ENCODE data around the gene ATP6V1F. TPM values are rescaled to one million over a fixed set of nuclear protein-coding genes. Genes with fewer than 3 reads are reported as not detected.

Gene ATP6V1F
- total RNA-seq, 4 donors from 2014 or later = 103 to 148 (median 130) TPM

DNA sequence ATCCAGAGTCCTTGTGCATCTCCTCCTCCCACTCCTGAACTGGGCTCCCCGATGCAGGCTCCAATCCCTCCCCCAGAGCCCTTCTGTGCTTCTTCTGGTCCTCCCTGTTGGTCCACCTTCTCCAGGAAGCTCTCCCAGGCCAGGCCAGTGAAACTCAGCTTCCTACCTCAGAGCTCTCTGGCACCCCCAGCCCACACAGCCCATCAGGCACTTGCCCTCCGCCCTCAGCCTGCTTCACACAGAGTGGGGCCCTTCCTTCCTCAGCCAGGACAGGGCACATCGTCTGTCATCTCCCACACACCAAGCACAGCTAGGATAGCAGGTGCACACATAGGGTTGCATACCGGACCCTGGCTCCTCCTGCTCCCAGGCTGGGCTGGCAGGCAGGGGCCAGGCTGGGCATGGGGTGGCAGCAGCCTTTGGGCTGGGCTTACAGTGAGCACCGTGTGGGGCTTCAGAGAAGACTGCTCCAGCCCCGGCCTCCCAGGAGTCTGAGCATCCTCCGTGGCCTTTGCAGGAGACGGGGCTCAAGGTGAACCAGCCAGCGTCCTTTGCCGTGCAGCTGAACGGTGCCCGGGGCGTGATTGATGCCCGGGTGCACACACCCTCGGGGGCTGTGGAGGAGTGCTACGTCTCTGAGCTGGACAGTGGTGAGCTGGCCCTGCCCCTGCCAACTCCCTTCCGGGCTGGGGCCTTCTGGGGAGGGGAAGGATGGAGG, 6.5 kb upstream of the ATP6V1F start:
- no peak for DNase-seq
- WGBS, 2 donors = 75 to 76% methylated on average over 3 to 9 of the region's 17 CpGs
- peaks cover 0 to 52% (median 0%) of the 10 kb centered on the region in 3 donors for H3K36me3 ChIP-seq

DNA sequence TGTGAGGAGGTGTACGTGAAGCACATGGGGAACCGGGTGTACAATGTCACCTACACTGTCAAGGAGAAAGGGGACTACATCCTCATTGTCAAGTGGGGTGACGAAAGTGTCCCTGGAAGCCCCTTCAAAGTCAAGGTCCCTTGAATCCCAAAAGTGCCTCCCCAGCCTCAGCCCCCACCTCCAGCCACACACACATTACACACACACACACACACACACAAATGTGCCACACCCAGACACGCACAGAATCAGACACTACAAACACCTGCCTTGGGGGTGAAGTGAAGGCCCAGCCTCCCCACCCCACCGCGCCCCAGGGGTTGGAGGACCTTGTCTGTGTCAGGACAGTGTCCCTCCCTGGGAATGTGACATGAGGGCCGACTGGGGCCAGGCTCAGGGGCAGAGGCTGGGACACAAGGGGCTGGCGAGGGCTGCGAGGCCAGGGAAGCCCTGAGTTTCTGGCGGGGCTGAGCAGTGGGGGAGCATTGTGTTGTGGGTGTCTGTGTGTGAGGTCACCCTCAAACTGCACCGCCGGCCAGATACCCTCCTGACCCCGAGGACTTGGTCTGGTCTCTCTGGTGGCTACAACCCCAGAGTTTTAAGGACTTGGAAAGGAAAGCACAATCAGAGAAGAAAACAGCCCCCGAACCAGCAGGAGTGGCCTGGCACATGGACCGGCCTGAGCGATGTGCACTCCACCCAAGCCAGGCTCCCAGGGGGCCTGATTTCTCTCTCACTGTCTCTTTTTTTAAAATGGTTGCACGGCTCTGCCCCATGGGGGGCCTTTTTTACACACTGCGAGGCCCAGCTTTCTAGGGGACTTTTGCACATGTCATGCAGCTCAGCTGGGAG, 4.0 kb upstream of the ATP6V1F start:
- Histone ChIP-seq H3K9me3 (no peaks in the 10 kb centered on the region), H3K4me1 (peaks cover 31 to 57% (median 32%) of the 10 kb centered on the region in 3 donors), H3K36me3 (peaks cover 0 to 28% (median 0%) of the 10 kb centered on the region in 3 donors), H3K27me3 (peaks cover 0 to 7% (median 0%) of the 10 kb centered on the region in 4 donors), H3K4me3 (no peak overlapping the region), H3K27ac (peak overlapping the region; percentile 66 to 91 (median 80))
- intact Hi-C loops (cut with DNase I) = no loop called here
- no peak for TF ChIP-seq POLR2A (IDR thresholded peaks at IDR 0.05)
- TF ChIP-seq, protein P1, sequence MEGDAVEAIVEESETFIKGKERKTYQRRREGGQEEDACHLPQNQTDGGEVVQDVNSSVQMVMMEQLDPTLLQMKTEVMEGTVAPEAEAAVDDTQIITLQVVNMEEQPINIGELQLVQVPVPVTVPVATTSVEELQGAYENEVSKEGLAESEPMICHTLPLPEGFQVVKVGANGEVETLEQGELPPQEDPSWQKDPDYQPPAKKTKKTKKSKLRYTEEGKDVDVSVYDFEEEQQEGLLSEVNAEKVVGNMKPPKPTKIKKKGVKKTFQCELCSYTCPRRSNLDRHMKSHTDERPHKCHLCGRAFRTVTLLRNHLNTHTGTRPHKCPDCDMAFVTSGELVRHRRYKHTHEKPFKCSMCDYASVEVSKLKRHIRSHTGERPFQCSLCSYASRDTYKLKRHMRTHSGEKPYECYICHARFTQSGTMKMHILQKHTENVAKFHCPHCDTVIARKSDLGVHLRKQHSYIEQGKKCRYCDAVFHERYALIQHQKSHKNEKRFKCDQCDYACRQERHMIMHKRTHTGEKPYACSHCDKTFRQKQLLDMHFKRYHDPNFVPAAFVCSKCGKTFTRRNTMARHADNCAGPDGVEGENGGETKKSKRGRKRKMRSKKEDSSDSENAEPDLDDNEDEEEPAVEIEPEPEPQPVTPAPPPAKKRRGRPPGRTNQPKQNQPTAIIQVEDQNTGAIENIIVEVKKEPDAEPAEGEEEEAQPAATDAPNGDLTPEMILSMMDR (IDR thresholded peaks at IDR 0.05) = no peak
- DNase-seq = no peak
- WGBS, 2 donors = 60 to 69% methylated on average over 3 to 9 of the region's 18 CpGs

More for the DNA sequence above, 6.5 kb upstream of the ATP6V1F start:
- H3K9me3 ChIP-seq = no peaks in the 10 kb centered on the region
- intact Hi-C loops (cut with DNase I) = no loop called here
- TF ChIP-seq, protein P1 (IDR thresholded peaks at IDR 0.05) = no peak
- no peak for TF ChIP-seq POLR2A (IDR thresholded peaks at IDR 0.05)
- peaks cover 0 to 14% (median 0%) of the 10 kb centered on the region in 4 donors for H3K27me3 ChIP-seq
- H3K4me1 ChIP-seq = peaks cover 23 to 45% (median 25%) of the 10 kb centered on the region in 3 donors
- no peak overlapping the region for H3K4me3 ChIP-seq
- peak overlapping the region in 1 of 4 donors; percentile 3 for H3K27ac ChIP-seq

DNA sequence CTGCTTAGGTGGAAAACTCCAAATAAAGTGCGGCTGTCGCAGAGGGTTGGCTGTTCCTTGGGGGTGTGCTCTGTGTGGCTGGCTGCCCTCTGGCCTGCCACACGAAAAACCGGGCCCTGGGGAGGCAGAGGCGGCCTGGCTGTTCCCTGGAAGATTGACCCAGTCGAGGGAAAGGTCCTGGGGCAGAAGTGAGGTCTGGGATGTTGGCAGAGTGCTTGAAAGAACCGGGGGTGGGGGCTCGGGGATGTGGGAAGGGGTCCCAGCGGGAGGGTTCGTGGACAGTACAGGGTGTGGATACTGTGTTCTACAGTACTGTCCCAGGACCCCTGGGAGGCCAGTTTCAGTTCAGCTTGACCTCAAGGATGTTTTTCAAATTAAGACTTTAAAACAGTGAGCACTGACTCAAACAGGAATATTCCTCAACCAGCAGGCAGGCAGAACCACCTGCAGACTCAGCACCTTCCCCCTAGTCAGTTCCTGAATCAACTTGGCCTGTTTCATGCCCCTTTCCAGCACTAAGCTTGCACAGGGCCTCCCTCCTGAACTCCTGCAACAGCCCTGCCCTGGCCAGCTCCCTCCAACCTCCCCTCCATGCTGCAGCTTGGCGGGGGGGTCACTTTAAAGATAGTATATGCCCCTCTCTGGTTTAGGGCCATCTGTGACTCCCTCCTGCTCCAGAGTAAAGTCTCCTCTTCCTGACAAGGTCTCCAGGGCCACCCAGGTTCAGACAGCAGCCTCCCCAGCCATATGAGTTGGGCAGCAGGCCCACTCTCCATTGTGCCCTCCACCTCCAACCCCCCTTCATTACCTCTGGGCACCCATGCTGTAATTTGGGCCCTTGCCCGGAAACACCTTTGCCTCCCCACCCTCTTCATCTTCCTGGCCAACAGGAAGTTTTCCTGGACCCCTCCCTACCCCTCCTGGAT, 3.2 kb upstream of the ATP6V1F start:
- Histone ChIP-seq H3K9me3 (no peaks in the 10 kb centered on the region), H3K4me3 (no peak overlapping the region), H3K27ac (peak overlapping the region; percentile 66 to 91 (median 80)), H3K36me3 (peaks cover 0 to 21% (median 0%) of the 10 kb centered on the region in 3 donors), H3K27me3 (peaks cover 0 to 5% (median 0%) of the 10 kb centered on the region in 4 donors), H3K4me1 (peaks cover 39 to 66% (median 40%) of the 10 kb centered on the region in 3 donors)
- intact Hi-C loops (cut with DNase I) = no loop called here
- no peak for DNase-seq
- WGBS, 2 donors = 37 to 61% methylated on average over 7 to 8 of the region's 12 CpGs
- no peak for TF ChIP-seq POLR2A (IDR thresholded peaks at IDR 0.05)
- TF ChIP-seq, protein P1 (IDR thresholded peaks at IDR 0.05) = no peak

DNA sequence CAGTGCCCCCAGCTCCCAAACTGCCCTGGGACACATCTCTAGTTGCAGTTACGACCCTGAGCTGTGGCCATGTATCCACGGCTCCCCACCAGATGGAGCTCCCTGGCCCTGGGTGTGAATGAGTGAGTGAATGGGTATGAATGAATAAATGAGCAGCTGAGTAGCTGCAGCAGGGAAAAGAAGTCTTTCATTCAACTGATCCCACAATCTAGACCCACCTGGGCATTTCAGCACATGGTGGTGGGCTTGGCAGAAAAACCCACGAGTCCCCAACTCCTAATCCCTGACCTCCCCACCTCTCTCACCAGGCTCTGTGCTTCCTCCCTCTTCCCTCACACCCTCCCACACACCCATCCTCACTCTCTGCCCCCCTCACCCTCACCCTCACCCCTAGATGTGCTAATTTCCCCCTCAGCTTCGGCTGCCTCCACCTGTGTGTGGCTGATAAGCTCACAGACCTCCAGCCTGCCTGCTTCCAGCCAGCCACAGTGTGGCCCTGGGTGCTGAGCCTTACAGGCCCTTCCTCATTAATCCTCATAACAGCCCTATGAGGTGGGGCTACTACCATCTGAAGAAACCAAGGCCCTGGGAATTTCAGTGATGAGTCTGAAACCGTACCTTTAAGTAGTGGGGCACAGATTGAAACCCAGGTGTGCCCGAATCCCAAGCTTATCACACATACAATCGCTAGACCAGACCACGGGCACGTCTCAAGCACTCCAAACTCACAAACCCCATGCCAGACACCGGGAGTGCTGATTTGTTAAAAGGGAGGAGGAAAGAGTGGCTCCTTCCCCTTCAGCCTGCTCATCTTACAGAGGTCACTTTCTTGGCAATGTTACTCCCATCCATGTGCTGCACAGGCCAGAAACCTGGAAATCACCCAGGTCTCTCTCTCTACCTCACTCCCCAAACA, 2.2 kb upstream of the ATP6V1F start:
- H3K4me1 ChIP-seq = peaks cover 39 to 68% (median 41%) of the 10 kb centered on the region in 3 donors
- no peaks in the 10 kb centered on the region for H3K9me3 ChIP-seq
- TF ChIP-seq, protein P1 (IDR thresholded peaks at IDR 0.05) = peak in 3 of 6 experiments; percentile 5 to 29 (median 16)
- TF ChIP-seq POLR2A (IDR thresholded peaks at IDR 0.05) = no peak
- no peak overlapping the region for H3K4me3 ChIP-seq
- DNase-seq = no peak
- 46 to 66% methylated on average over 8 to 10 of the region's 10 CpGs for WGBS, 2 donors
- intact Hi-C loops (cut with DNase I) = no loop called here
- peaks cover 0 to 21% (median 7%) of the 10 kb centered on the region in 3 donors for H3K36me3 ChIP-seq
- peak overlapping the region; percentile 66 to 91 (median 80) for H3K27ac ChIP-seq
- no peaks in the 10 kb centered on the region for H3K27me3 ChIP-seq
